ELR (cell line): Measurements from ENCODE around the gene TBC1D16.
A peak's percentile ranks its signal among the peaks of the same experiment; 100 is the strongest.

Experiments used
- DNase-seq: peaks from one replicate; pipeline ENCODE4 v3.0.0-alpha.2; 2015; ENCODE audit warnings: low read depth

TBC1D16 gene

DNA sequence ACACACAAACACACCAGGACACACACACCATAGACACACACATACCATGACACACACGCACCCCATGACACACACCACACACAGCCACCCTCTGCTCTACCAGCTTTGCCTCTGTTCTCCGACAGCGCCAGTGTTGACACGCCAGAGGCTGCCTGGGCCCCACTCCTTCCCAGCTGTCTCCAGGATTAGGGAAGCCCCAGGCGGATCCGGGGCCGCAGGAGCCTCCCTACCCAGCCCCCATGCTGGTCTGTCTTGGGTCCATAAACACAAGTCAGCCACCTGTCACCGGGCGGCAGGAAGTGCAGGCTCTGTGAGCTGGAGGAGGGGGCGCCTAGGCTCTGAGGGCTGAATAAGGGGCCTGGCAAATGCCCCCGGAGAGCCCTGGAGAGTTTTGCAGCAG lies 10.5 kb downstream of the TBC1D16 start:
- DNase-seq: no peak

GRCh38 chr17:80024206-80024972 lies 11.3 kb downstream of the TBC1D16 start:
- DNase-seq: no peak

- no peak for DNase-seq
These were observed 12.0 kb downstream of the TBC1D16 start for GRCh38 chr17:80023481-80024205.

GRCh38 chr17:80021600-80021999 lies 14.1 kb downstream of the TBC1D16 start:
- DNase-seq: no peak

- DNase-seq: no peak
These were observed 16.6 kb downstream of the TBC1D16 start for GRCh38 chr17:80018917-80019651.

- no peak for DNase-seq
These were observed 18.3 kb downstream of the TBC1D16 start for GRCh38 chr17:80017226-80018010.

DNA sequence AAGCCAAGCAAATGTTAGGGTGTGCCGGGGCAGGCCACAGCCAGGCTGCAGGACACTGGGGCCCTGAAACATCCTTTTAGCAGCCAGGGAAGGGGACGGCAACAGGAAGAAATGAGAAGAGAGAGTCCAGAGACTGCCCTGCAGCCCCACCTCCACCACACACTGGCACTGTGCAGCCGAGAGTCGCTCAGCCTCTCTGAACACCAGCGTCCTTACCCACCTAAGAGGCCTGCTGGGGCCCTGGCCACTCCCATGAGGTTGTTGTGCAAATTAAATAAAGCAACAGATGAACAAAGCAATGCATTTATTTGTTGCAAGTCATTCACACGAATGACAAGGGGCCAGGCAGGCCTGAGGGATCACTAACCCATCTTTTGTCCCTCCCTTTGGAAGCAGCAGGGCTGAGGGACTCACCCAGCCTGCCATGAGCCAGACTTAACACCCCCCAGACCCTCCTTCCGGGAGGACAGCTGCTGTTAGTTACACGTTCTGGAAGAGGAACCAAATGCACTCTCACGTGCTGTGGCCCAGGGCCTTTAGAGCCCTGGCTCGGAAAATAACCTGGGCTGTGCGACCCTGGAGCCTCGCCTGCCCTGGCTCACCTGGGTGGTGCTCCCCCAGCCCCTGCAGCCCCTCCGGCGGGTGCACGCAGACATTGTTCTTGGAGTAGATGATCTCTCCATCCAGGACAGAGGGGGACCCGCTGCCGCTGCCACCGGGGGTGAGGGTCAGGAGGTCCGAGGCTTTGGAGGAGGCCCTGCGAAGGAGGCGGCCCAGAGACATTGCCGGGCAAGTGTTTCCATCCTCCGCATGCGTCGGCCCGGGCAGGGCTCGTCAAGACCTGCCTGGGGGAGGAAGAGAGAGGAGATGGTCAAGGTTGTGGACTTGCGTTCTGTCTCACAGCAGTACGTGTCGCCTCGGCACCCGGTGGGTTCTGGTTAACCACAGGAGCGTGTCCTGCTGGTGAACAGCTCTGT lies 22.6 kb downstream of the TBC1D16 start:
- no peak for DNase-seq

GRCh38 chr17:80011989-80012555 lies 23.6 kb downstream of the TBC1D16 start:
- no peak for DNase-seq

DNA sequence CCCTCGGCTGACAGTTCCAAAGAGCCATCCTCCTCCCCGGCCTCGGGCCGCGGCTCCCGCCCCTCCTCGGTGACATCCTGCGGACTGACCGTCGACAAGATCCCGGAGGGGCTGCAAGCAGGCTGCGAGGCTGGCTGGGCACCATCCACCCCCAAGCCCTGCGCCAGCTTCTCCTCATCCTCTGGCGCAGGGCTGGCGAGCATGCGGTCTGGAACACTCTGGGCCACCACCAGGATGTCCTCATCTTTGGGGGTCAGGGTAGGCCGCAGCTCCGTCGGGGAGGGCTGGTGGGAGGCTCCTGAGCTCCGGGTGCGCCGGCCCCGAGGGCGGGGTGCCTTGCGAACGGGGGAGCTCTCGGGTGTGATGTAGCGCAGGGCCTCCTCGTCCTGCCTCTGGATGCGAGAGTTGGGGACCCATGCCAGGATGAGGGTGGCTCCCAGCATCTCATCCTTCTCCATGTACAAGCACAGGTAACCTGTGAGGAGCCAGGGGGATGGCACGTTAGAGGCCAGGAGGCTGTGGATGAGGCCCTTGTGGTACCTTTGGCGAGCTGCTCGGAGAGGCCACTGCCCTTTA lies 25.3 kb downstream of the TBC1D16 start:
- no peak for DNase-seq

DNA sequence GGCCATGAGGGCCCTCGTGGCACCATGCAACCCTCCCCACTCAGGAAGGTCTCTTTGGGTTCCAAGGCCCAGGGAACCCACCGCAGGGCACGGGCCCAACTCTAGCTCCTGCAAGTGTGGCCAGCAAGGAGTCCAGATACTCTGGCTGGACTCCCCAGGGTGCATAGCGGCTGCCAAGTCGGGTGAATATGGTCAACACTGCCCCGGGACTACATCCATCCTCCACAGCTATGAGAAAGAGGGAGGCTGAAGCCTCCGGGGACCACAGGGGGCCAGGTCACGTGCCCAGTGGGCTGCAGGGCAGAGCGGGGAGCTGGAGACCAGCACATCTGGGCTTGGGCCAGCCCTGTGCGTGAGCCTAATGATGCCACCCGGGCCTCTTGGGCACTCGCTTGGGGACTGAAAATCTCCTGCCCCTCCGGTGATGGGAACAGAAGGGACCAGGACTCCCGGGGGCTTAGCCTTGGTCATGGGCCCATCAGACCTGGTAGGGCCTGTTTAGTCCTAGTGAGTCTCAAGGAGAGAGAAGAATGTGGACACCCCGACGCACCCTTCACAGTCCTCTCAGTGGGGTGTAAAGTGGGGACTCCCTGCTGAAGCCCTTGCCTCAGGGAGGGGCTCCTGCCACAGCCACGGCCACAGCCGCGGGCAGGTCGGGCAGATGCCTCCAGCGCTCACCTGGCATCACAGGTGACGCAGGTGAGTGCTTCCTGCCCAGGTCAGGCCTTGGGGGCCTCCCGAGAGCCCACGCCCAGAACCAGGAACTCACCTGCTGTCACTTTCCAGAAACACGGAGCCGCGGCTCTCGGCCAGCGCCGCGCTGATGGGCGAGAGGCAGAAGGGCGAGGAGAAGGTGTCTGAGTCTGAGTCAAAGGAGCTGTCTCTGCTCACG lies 26.0 kb downstream of the TBC1D16 start:
- no peak for DNase-seq

DNA sequence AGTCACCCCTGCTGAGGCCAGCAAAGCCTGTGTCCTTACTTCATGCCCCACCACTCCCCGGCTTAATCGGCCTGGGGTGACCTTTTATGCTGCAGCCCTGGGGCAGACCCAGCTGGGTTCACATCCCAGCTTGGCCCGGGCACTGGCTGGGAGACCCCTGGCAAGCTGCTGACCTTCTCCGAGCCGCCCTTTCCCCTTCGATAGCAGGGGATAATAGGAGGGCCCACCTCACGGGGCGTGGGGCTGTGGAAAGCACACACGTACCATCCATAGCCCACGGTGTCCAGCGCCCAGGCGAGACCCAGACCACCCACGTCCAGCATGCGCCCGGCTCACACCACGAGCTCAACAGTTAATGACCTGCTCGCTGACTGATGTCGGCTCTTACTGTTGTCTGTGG lies 26.8 kb downstream of the TBC1D16 start:
- no peak for DNase-seq

GRCh38 chr17:80008383-80008840 lies 27.3 kb downstream of the TBC1D16 start:
- DNase-seq: peak; percentile 80

DNA sequence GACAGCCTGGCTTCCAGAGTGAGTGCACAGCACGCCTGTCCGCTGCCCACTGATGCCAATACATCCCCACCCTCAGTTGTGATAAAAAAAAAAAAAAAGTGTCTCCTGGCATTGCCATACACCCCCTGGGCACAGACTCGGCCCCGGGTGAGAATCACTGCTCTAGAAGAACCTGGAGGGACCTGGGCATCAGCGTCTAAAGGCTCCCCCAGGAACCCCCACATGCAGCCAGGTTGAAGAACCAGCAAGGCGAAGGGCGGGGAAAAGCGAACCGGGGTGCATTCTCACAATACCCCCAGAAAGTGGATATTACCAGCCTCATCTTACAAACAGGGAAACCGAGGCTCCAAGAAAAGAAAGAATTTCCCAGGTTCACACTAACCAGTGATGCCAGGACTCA lies 27.7 kb downstream of the TBC1D16 start:
- DNase-seq: no peak

DNA sequence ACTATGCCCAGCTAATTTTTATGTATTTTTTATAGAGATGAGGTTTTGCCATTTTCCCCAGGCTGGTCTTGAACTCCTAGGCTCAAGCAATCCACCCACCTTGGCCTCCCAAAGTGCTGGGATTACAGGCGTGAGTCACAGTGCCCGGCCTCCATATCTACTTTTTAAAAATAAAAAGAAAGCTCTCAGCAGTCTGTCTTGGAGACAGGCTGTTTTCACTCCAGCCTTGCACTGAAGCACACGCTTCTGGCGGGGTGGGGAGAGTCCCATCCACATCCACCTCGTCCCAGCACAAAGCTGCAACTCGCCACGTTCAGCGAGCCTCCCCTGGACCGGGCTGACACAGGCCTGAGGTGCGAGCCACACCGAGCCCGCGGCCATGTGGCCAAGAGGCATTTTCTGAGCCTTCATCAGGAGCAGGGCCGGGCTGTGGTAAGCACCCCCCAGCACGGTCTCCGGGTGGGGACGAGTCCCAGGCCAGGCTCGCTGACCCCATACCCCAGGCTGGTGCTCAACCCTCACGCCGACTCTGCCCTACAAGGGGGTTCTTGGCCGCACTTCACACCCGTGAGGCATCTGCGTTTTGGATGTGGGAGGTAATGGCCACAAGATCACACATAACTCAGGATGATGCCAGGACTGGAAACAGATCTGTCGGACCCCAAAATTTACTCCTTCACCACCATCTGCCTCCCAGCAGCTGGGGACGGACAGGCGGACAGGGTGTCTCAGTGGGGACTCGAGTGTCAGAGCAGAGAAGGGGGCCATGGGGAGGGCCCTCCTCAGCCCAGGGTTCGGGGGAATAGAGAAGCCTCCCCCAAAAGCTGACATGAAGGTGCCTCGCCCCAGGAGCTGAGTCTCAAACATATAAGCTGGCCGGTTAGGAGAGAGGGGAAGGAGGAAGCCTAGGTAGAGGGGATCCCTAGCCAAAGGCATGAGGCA lies 28.6 kb downstream of the TBC1D16 start:
- no peak for DNase-seq

DNA sequence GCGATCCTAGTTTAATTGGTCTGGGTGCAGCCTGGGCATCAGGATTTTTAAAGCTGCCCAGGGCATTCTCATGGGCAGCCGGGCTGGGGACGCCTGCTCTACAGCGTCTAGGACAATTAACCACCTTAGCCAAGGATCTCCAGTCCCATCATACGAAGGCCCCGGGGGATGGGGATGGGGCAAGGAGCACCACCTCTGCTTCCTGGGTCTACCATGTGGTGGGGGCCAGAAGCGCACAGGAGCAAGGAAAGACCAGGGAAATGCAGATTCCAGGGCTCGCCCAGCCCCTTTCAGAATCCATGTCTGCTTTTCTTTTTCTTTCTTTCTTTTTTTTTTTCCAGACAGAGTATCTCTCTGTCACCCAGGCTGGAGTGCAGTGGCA lies 29.3 kb downstream of the TBC1D16 start:
- DNase-seq: no peak

DNA sequence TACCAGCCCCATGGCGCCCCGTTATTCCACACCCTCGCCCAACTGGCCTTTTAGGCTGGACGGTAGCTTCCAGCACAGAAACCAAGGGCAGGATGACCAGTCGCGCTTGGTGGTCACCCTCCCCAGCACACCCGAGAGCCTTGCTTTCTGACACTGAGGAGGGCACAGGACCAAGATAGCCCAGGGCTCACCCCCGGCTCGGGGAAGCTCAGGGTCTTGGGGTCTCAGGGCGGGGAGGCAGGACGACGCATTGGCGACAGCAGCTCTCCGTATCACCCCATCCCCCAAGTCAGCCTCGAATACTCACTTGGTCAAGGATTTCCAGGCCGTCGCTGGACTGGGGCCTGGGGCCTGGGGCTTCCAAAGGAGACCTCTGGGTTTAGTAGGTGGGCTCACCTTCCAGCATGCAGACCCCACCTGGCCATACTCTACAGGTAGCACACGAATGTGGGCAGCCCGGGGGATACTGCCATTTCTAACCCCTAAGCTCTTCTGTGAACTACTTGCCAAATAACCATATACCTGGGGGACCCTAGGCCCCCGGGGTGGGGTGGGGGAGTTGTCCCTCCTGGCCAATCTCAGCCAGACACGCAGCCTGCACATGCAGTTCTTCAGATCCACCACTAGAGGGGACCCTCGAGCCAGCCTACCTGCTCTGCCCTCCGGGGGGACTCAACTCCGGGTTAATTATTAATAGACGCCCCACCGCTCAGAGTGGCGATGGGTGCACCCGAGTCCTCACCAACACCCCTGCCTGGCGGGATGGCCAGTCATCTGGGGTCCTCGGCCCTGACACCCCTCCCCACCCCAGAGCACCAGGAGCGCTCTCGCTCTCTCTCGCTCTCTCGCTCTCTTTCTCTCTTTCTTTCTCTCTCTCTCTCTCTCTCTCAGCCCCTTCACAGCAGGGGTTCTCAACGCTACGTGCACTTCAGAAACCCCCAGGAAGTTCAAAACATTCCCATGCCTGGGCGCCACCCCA lies 30.0 kb downstream of the TBC1D16 start:
- DNase-seq: peak; percentile 60

- no peak for DNase-seq
These were observed 31.7 kb downstream of the TBC1D16 start for GRCh38 chr17:80003969-80004368.
